Measurements from ENCODE around the gene NEK4. TPM values are rescaled to one million over a fixed set of nuclear protein-coding genes. Genes with fewer than 3 reads are reported as not detected.

The NEK4 gene
- total RNA-seq, 2 donors from 2014 or later: 10.1 to 73.2 TPM

DNA sequence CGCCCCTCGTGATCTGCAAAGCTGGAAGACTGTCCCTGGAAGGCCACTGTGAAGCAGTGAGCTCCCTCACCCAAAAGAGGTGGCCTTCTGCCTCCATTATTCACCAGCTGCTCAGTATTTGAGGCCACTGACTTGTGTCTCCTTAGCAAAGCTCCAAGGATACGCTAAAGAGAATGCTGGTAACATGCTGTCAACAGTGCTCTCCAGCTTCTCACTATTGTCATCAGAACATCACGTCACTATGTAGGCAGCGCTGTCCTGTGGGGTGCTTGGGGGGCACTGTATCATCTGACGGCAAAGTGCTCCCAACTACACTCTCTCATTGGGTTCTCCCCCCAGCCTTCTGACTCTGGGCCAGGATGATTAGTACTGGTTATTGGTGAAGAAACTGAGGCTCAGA, 45.5 kb upstream of the NEK4 start:
- no peak for DNase-seq

GRCh38 chr3:52813810-52814209, 43.1 kb upstream of the NEK4 start:
- ATAC-seq (no peak), DNase-seq (no peak)
- Histone ChIP-seq H3K4me3 (no peak overlapping the region), H3K36me3 (replicated peaks in 1 of 2; ENCODE audit: insufficient read depth in 1 of 2, low read depth in 2 of 2) (no peaks in the 10 kb centered on the region), H3K4me1 (no peaks in the 10 kb centered on the region), H3K27ac (no peak overlapping the region), H3K27me3 (no peaks in the 10 kb centered on the region), H3K9me3 (no peaks in the 10 kb centered on the region)
- 75 to 88% methylated on average over 2 to 8 of the region's 8 CpGs for WGBS, 2 donors
- TF ChIP-seq POLR2A (IDR thresholded peaks at IDR 0.05): no peak
- TF ChIP-seq, protein P1, sequence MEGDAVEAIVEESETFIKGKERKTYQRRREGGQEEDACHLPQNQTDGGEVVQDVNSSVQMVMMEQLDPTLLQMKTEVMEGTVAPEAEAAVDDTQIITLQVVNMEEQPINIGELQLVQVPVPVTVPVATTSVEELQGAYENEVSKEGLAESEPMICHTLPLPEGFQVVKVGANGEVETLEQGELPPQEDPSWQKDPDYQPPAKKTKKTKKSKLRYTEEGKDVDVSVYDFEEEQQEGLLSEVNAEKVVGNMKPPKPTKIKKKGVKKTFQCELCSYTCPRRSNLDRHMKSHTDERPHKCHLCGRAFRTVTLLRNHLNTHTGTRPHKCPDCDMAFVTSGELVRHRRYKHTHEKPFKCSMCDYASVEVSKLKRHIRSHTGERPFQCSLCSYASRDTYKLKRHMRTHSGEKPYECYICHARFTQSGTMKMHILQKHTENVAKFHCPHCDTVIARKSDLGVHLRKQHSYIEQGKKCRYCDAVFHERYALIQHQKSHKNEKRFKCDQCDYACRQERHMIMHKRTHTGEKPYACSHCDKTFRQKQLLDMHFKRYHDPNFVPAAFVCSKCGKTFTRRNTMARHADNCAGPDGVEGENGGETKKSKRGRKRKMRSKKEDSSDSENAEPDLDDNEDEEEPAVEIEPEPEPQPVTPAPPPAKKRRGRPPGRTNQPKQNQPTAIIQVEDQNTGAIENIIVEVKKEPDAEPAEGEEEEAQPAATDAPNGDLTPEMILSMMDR (IDR thresholded peaks at IDR 0.05): no peak
- intact Hi-C loops (cut with DNase I): no loop called here

More for the DNA sequence above, 45.5 kb upstream of the NEK4 start:
- no peak overlapping the region for H3K27ac ChIP-seq
- no peak for ATAC-seq
- 82% methylated on average over 6 of the region's 6 CpGs; no CpG with 5 or more reads in 1 of the 2 donors for WGBS, 2 donors
- H3K4me3 ChIP-seq: no peak overlapping the region
- H3K9me3 ChIP-seq: no peaks in the 10 kb centered on the region
- intact Hi-C loops (cut with DNase I): no loop called here
- TF ChIP-seq, protein P1 (IDR thresholded peaks at IDR 0.05): no peak
- no peak for TF ChIP-seq POLR2A (IDR thresholded peaks at IDR 0.05)
- no peaks in the 10 kb centered on the region for H3K4me1 ChIP-seq
- H3K27me3 ChIP-seq: no peaks in the 10 kb centered on the region
- H3K36me3 ChIP-seq (replicated peaks in 1 of 2; ENCODE audit: insufficient read depth in 1 of 2, low read depth in 2 of 2): no peaks in the 10 kb centered on the region

GRCh38 chr3:52811452-52812011, 40.8 kb upstream of the NEK4 start:
- intact Hi-C loops (cut with DNase I): no loop called here
- no peak overlapping the region for H3K27ac ChIP-seq
- no peaks in the 10 kb centered on the region for H3K9me3 ChIP-seq
- WGBS, 2 donors: 38 to 55% methylated on average over 1 to 7 of the region's 7 CpGs
- H3K4me3 ChIP-seq: no peak overlapping the region
- no peaks in the 10 kb centered on the region for H3K4me1 ChIP-seq
- TF ChIP-seq, protein P1 (IDR thresholded peaks at IDR 0.05): no peak
- no peak for TF ChIP-seq POLR2A (IDR thresholded peaks at IDR 0.05)
- no peaks in the 10 kb centered on the region for H3K27me3 ChIP-seq
- DNase-seq (no peak), ATAC-seq (no peak)
- no peaks in the 10 kb centered on the region for H3K36me3 ChIP-seq (replicated peaks in 1 of 2; ENCODE audit: insufficient read depth in 1 of 2, low read depth in 2 of 2)

DNA sequence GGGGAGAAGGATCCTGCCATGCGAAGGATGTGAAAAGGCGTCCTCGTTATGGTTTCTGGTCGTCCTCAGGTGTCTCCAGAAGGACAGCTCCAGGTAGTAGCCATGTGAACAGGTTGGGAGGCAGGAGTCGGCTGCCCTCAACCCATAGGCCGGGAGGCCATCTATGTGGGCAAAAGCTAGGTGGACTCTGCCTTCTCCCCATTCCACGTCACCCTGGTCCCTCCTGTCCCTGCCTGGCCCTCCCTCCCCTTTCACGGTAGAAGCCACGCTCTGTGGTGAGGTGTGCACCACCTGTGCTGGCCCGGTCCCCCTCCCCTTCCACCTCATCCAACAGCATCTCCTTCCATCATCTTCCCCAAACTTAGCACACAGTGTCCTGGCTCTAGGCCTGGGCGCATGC, 40.2 kb upstream of the NEK4 start:
- 80 to 88% methylated on average over 11 of the region's 11 CpGs for WGBS, 2 donors
- Histone ChIP-seq H3K9me3 (no peaks in the 10 kb centered on the region), H3K4me3 (no peak overlapping the region), H3K27ac (no peak overlapping the region), H3K4me1 (no peaks in the 10 kb centered on the region), H3K36me3 (replicated peaks in 1 of 2; ENCODE audit: insufficient read depth in 1 of 2, low read depth in 2 of 2) (no peaks in the 10 kb centered on the region), H3K27me3 (no peaks in the 10 kb centered on the region)
- ATAC-seq (no peak), DNase-seq (no peak)
- TF ChIP-seq POLR2A (IDR thresholded peaks at IDR 0.05): no peak
- intact Hi-C loops (cut with DNase I): no loop called here

DNA sequence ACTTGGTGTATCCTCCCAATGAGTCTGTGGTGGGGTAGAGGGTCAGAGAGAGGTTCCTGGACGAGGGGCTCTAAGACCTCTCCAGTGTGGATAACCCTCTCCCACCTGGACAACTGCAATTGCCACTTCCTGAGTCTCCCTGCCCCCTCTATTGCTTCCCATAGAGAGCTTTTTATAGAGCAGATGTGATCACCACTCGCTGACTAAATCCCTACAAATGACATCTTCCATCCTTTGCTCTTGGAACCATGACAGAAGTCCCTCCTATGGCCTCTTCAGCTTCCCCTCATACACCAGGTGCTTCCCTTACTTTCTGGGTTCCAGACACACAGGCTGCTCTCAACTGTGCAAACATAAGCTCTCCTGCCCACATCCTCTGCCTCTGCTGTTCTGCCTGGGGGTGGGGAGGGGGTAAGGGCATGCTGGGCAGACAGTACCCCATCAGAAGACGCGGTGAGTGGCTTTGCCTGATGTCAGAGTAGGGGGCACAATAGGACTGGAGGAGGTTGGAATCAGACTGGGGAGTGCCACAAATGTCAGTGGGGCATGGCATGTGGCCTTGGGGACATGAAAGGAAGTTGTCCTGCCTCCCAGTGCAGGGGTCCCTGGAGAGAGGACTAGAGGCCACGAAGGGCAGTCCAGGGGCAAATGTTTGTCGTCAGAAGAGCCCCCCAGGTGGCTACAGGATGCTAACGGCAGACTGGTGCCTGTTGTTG, 39.1 kb upstream of the NEK4 start:
- Histone ChIP-seq H3K27me3 (no peaks in the 10 kb centered on the region), H3K36me3 (replicated peaks in 1 of 2; ENCODE audit: insufficient read depth in 1 of 2, low read depth in 2 of 2) (no peaks in the 10 kb centered on the region), H3K9me3 (no peaks in the 10 kb centered on the region), H3K27ac (no peak overlapping the region), H3K4me3 (no peak overlapping the region), H3K4me1 (no peaks in the 10 kb centered on the region)
- no peak for ATAC-seq
- no peak for DNase-seq
- TF ChIP-seq, protein P1 (IDR thresholded peaks at IDR 0.05): no peak
- no peak for TF ChIP-seq POLR2A (IDR thresholded peaks at IDR 0.05)
- WGBS, 2 donors: 60 to 64% methylated on average over 7 of the region's 7 CpGs
- intact Hi-C loops (cut with DNase I): no loop called here
